GM23248 (cell line): ENCODE data around the gene CGN.

Experiments used
- EZH2 ChIP-seq: fragments of 200-600 bp; sonication (generic); IDR thresholded peaks from 2 replicates; pipeline ENCODE4 v1.6.1; 2018; ENCODE audit warnings: antibody characterized with exemption, mild to moderate bottlenecking; ENCODE audit not compliant: insufficient read depth, poor library complexity, severe bottlenecking
- EZH2phosphoT487 ChIP-seq: fragments of 200-600 bp; sonication (generic); IDR thresholded peaks from 2 replicates; pipeline ENCODE4 v1.6.1; 2018; ENCODE audit warnings: antibody characterized with exemption, moderate library complexity, mild to moderate bottlenecking, low read depth; ENCODE audit not compliant: insufficient read depth

DNA sequence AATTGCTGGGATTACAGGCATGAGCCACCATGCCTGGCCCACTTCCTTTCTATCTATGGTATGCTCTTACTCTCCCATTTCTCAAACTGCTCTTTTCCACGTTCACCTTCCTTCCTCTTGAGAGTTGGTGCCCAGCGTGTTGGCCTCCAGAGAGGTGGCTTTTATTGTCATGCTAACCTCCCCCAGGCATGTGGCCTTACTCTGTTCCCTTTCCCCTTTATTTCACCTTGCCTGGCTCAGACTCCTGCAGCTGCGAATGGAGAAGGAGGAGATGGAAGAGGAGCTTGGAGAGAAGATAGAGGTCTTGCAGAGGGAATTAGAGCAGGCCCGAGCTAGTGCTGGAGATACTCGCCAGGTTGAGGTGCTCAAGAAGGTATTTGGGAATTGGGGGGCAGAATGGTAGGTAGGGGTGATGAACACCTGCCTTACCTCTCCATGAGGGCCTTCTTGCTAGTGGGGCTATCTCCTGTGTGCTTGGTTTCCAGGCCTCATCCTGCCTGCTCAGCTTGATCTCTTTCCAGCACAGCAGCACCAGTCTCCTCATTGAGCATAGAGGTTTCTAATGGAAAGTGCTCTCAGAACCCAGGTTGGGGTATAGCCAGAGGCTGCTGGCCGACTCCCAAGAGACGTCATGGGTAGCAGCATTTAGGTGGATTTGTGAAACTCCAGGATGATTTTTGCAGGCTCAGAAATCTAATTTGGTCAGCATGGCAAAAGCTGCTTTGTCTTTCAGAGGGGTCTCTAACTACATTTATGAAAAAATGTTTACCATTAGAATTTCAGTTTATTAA is 15.7 kb downstream of the CGN start:
- no peak for TF ChIP-seq EZH2phosphoT487
- no peak for TF ChIP-seq EZH2
